ENCODE results near the gene SEMA6C.

DNA sequence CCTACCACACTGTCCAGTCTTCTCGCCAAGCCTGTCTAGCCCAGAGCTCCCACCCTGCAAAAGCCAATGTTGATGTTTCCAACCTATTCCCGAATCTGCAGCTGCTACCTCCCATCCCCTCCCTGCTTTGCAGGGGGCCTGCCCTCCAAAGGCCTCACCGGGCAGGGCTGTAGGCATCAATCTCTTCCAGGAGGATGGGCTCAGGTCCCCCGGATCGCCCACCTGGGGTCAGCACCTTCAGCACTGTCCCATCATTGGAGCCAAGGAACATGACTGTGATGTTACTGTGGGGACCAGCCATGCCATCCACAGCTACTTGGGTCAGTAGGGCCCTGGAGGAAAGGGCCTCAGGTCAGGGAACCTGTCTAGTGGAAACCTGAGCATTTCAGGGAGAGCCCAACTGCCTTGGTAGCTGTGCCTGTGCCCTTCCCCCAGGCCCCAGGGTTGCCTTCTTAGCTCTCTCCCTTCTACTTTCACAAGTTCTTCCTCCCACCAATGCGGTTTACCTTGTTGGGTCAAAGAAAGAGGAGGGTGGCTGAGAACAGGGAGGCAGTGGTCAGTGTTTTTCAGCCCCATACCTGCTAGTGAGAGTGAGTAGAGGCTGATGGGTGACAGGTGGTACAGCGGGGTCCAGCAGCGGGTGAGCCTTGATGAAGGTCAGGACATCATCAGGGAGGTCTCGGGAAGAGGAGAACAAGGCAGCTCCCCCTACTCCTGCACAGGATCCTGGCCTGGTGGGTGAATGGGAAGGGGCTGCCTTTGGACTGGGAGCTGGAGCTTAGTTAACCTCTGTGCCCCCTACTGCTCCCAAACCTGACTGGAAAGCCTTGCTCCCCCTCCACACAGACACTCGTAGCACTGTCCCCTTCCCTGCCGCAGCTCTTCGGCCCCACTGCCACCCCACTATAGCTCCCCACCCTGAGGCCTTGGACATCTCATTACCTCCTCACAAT, 10.7 kb downstream of the SEMA6C start:
- TF ChIP-seq POLR2AphosphoS5 (IDR thresholded peaks at IDR 0.05; ENCODE audit: borderline replicate concordance, low read depth, low read length) (no peak), EZH2 (IDR thresholded peaks at IDR 0.05) (no peak)
